ENCODE measurements around the gene CHD5.

The CHD5 gene

GRCh38 chr1:6052543-6053205, 127.4 kb downstream of the CHD5 start:
- peak; percentile 32 for DNase-seq
